Measurements from ENCODE around the gene ZNF805. TPM values are rescaled to one million over a fixed set of nuclear protein-coding genes. Genes with fewer than 3 reads are reported as not detected.

Gene ZNF805
- total RNA-seq, 1 donor from 2014 or later: 7.8 TPM

DNA sequence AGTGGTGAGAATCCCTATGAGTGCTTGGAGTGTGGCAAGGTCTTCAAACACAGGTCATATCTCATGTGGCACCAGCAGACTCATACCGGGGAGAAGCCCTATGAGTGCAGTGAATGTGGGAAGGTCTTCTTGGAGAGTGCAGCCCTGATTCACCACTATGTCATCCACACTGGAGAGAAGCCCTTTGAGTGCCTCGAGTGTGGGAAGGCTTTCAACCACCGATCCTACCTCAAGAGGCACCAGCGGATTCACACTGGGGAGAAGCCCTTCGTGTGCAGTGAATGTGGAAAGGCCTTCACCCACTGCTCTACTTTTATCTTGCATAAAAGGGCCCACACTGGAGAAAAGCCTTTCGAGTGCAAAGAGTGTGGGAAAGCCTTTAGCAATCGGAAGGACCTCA lies 28.3 kb upstream of the ZNF805 start:
- TF ChIP-seq, protein P1, sequence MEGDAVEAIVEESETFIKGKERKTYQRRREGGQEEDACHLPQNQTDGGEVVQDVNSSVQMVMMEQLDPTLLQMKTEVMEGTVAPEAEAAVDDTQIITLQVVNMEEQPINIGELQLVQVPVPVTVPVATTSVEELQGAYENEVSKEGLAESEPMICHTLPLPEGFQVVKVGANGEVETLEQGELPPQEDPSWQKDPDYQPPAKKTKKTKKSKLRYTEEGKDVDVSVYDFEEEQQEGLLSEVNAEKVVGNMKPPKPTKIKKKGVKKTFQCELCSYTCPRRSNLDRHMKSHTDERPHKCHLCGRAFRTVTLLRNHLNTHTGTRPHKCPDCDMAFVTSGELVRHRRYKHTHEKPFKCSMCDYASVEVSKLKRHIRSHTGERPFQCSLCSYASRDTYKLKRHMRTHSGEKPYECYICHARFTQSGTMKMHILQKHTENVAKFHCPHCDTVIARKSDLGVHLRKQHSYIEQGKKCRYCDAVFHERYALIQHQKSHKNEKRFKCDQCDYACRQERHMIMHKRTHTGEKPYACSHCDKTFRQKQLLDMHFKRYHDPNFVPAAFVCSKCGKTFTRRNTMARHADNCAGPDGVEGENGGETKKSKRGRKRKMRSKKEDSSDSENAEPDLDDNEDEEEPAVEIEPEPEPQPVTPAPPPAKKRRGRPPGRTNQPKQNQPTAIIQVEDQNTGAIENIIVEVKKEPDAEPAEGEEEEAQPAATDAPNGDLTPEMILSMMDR (conservative IDR thresholded peaks at IDR 0.05; ENCODE audit: low read depth, low read length): no peak
- no peak overlapping the region for H3K4me3 ChIP-seq (ENCODE audit: low read depth, low read length)
- DNase-seq (ENCODE audit: low read depth): no peak

DNA sequence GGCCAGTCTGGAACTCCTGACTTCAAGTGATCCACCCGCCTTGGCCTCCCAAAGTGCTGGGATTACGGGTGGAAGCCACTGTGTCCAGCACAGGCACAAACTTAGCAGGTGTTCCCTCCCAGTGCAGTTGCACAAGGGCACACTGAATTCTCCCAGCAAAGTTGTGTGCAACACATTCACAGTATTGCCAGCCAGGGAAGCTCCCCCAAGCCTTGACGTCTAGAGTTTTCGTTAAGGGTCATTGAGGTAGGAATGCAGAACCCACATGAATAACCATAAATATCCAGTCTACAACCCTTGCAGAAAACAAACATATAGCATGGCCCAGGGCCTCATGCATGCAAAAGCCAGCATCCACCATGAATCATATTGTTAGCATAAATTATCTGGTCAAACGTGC lies 12.9 kb upstream of the ZNF805 start:
- TF ChIP-seq, protein P1 (conservative IDR thresholded peaks at IDR 0.05; ENCODE audit: low read depth, low read length): no peak
- DNase-seq (ENCODE audit: low read depth): no peak
- H3K4me3 ChIP-seq (ENCODE audit: low read depth, low read length): no peak overlapping the region

DNA sequence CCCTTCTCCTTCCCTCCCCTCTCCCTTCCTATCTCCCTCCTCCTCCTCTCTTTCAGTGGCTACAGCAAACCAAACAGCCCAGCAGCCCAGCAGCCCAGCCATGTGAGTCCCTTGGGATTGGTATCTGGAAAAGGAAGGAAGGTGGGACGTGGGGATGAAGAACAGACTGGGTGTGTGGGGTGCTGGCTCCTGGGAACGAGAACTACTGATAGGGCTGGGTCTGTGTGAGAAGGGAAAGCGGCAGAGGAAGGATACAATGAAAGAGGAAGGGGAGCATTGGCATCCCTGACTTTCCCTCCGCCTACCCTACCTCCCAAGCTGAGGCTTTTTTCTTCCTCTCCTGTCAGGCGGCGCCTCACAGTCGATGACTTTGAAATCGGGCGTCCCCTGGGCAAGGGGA lies 8.7 kb upstream of the ZNF805 start:
- DNase-seq (ENCODE audit: low read depth): no peak
- H3K4me3 ChIP-seq (ENCODE audit: low read depth, low read length): no peak overlapping the region
- TF ChIP-seq, protein P1 (conservative IDR thresholded peaks at IDR 0.05; ENCODE audit: low read depth, low read length): no peak

DNA sequence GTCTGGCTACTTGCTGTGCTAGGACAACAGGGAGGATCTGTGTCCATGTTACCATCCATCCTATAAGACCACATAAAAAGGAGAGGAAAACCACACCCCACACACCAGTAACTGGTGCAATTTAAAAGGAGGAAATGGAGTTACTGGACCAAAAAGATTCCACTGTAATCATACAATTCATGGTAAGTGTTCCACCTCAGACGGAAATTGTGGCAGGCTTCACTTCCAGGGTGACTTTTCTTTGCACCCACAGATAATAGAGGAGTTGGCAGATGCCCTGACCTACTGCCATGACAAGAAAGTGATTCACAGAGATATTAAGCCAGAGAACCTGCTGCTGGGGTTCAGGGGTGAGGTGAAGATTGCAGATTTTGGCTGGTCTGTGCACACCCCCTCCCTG lies 7.2 kb upstream of the ZNF805 start:
- H3K4me3 ChIP-seq (ENCODE audit: low read depth, low read length): no peak overlapping the region
- DNase-seq (ENCODE audit: low read depth): no peak
- TF ChIP-seq, protein P1 (conservative IDR thresholded peaks at IDR 0.05; ENCODE audit: low read depth, low read length): no peak

DNA sequence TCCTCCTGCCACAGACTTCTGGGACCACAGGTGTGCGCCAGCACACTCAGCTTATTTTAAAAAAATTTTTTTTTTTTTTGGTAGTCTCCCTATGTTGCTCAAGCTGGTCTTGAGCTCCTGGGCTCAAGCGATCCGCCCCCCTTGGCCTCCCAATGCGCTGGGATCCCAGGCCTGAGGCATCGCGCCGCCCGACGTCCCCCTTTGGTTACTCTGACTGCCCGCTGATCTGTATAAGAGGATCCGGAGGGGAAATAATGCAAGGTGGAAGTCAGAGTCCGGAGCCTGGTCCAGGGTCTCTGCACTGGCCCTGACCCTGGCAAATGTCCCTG lies 486 bp upstream of the ZNF805 start:
- TF ChIP-seq, protein P1 (conservative IDR thresholded peaks at IDR 0.05; ENCODE audit: low read depth, low read length): no peak
- H3K4me3 ChIP-seq (ENCODE audit: low read depth, low read length): peak overlapping the region; percentile 68
- no peak for DNase-seq (ENCODE audit: low read depth)

DNA sequence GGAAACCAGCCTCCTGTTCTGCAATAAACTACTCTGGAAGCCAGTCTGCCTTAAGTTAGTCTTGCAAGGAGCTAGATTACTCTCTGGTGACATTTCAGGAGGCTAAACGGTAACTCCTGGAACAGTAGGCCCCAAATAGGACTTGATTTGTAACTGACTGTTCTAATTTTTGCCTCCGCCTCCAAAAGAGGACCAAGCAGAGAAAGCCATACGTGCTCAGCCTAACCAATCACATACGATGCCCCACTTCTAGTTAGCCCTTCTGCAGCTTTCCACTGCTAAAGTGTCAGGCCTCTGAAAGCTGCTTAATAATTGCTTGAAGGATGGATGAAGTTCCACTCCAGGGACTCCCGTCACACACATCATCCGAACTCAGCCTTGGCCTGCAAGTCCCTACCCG lies 744 bp downstream of the ZNF805 start:
- H3K4me3 ChIP-seq (ENCODE audit: low read depth, low read length): peak overlapping the region; percentile 68
- DNase-seq (ENCODE audit: low read depth): no peak
- TF ChIP-seq, protein P1 (conservative IDR thresholded peaks at IDR 0.05; ENCODE audit: low read depth, low read length): no peak

DNA sequence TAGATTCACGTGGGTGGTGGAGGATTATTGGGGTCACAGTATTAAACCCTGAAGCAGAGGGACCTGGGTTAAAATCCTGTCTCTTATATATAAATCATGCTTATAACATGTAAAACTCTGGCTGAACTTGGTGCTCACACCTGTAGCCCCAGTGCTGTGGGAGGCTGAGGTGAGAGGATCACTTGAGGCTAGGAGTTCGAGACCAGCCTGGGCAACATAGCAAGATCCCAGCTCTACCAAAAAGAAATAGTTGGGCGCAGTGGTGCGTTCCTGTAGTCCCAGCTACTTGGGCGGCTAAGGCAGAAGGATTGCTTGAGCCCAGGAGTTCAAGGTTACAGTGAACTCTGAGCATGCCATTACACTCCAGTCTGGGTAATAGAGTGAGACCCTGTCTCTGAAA lies 2.4 kb downstream of the ZNF805 start:
- no peak overlapping the region for H3K4me3 ChIP-seq (ENCODE audit: low read depth, low read length)
- DNase-seq (ENCODE audit: low read depth): no peak
- TF ChIP-seq, protein P1 (conservative IDR thresholded peaks at IDR 0.05; ENCODE audit: low read depth, low read length): no peak
